BE2C (cell line): ENCODE data around the gene MAEA.
"Not testable (repeated sequence)": the region's sequence is repeated elsewhere in the genome, so short reads cannot be mapped to it uniquely, and the experiment has no call there.

Source experiments
- DNase-seq: peaks from one replicate; pipeline ENCODE4 v3.0.0-alpha.2; 2020
- H3K27me3 ChIP-seq: fragments of 250-450 bp; sonication (Bioruptor Pico); 2 replicates; pipeline ENCODE4 v1.5.1; 2020; ENCODE audit warnings: mild to moderate bottlenecking
- H3K36me3 ChIP-seq: fragments of 250-450 bp; sonication (Bioruptor Pico); 2 replicates; pipeline ENCODE4 v1.5.1; 2020; ENCODE audit warnings: mild to moderate bottlenecking
- H3K4me1 ChIP-seq: fragments of 250-450 bp; sonication (Bioruptor Pico); 2 replicates; pipeline ENCODE4 v1.5.1; 2020
- H3K4me3 ChIP-seq: 2 replicates; pipeline ENCODE4 v1.5.1; 2011; ENCODE audit warnings: low read depth, low read length
- H3K9me3 ChIP-seq: fragments of 250-450 bp; sonication (Bioruptor Pico); 2 replicates; pipeline ENCODE4 v1.5.1; 2020
- CTCF ChIP-seq: IDR thresholded peaks from 2 replicates; pipeline ENCODE4 v1.5.1; 2012; ENCODE audit warnings: mild to moderate bottlenecking, low read depth, low read length

Gene MAEA

GRCh38 chr4:1318488-1319213, 29.0 kb downstream of the MAEA start:
- no peak; the same call in 1 of the 2 replicates for TF ChIP-seq CTCF
- Histone ChIP-seq H3K36me3 (peaks cover 57% of the 10 kb centered on the region), H3K9me3 (no peaks in the 10 kb centered on the region)

GRCh38 chr4:1321486-1321885, 31.8 kb downstream of the MAEA start:
- no peak overlapping the region for H3K4me3 ChIP-seq
- no peaks in the 10 kb centered on the region for H3K9me3 ChIP-seq
- H3K4me1 ChIP-seq = no peaks in the 10 kb centered on the region
- no peaks in the 10 kb centered on the region for H3K27me3 ChIP-seq
- no peak for DNase-seq
- no peak for TF ChIP-seq CTCF
- peaks cover 48% of the 10 kb centered on the region for H3K36me3 ChIP-seq

More at GRCh38 chr4:1318488-1319213, 29.0 kb downstream of the MAEA start:
- Histone ChIP-seq H3K4me3 (no peak overlapping the region), H3K27me3 (no peaks in the 10 kb centered on the region), H3K4me1 (no peaks in the 10 kb centered on the region)
- DNase-seq = no peak

GRCh38 chr4:1321946-1322650, 32.4 kb downstream of the MAEA start:
- no peak overlapping the region for H3K4me3 ChIP-seq
- no peaks in the 10 kb centered on the region for H3K27me3 ChIP-seq
- peaks cover 49% of the 10 kb centered on the region for H3K36me3 ChIP-seq
- H3K4me1 ChIP-seq = no peaks in the 10 kb centered on the region
- TF ChIP-seq CTCF = no peak
- no peaks in the 10 kb centered on the region for H3K9me3 ChIP-seq
- no peak for DNase-seq

GRCh38 chr4:1323280-1323634, 33.6 kb downstream of the MAEA start:
- H3K4me3 ChIP-seq = no peak overlapping the region
- H3K9me3 ChIP-seq = no peaks in the 10 kb centered on the region
- no peaks in the 10 kb centered on the region for H3K4me1 ChIP-seq
- no peak for TF ChIP-seq CTCF
- H3K27me3 ChIP-seq = no peaks in the 10 kb centered on the region
- H3K36me3 ChIP-seq = peaks cover 50% of the 10 kb centered on the region
- DNase-seq = no peak

- no peak for TF ChIP-seq CTCF
- Histone ChIP-seq H3K4me1 (no peaks in the 10 kb centered on the region), H3K9me3 (no peaks in the 10 kb centered on the region), H3K36me3 (peaks cover 50% of the 10 kb centered on the region), H3K4me3 (no peak overlapping the region), H3K27me3 (no peaks in the 10 kb centered on the region)
- no peak for DNase-seq
Observed at GRCh38 chr4:1323635-1324442, 34.1 kb downstream of the MAEA start.

GRCh38 chr4:1324443-1325175, 34.9 kb downstream of the MAEA start:
- not testable (repeated sequence) for H3K4me1 ChIP-seq, H3K4me3 ChIP-seq, H3K27me3 ChIP-seq, H3K9me3 ChIP-seq, DNase-seq
- peaks cover 53% of the 10 kb centered on the region for H3K36me3 ChIP-seq
